Right atrium auricular region (tissue), 2 donors: Measurements from ENCODE around the gene CREM. TPM values are rescaled to one million over a fixed set of nuclear protein-coding genes. Genes with fewer than 3 reads are reported as not detected.

ENCODE experiments used
- DNase-seq: peaks from one replicate; pipeline ENCODE4 v3.0.0-alpha.2; 2019; ENCODE audit warnings: low spot score
- H3K27ac ChIP-seq, 2 donors: fragments of 200-600 bp; sonication (generic); 1 replicate in 1 of 2; 2 replicates in 1 of 2; pipeline ENCODE4 v1.5.1; 2016 to 2019
- H3K27me3 ChIP-seq, 2 donors: fragments of 200-600 bp; sonication (generic); one replicate each; pipeline versions ENCODE4 v1.5.1 to v1.6.0; 2017 to 2019
- H3K36me3 ChIP-seq: fragments of 200-600 bp; sonication (generic); one replicate; pipeline ENCODE4 v1.5.1; 2016
- H3K4me1 ChIP-seq, 2 donors: fragments of 200-600 bp; sonication (generic); one replicate each; pipeline versions ENCODE4 v1.5.1 to v1.6.0; 2017 to 2019
- H3K4me3 ChIP-seq, 2 donors: fragments of 200-600 bp; sonication (generic); 1 replicate in 1 of 2; 2 replicates in 1 of 2; pipeline ENCODE4 v1.5.1; 2017 to 2019; ENCODE audit warnings: mild to moderate bottlenecking in 1 of 2, moderate library complexity in 1 of 2
- H3K9me3 ChIP-seq, 2 donors: fragments of 200-600 bp; sonication (generic); one replicate each; pipeline ENCODE4 v1.5.1; 2019
- CTCF ChIP-seq, 2 donors: fragments of 200-600 bp; sonication (generic); IDR thresholded peaks; one replicate each; pipeline ENCODE4 v1.5.1; 2019; ENCODE audit warnings: antibody characterized with exemption in 2 of 2
- total RNA-seq, 2 donors: library from RNA; depleted of rRNA; stranded (reverse); fragments of >200 nt; gene quantifications; one replicate each; pipeline ENCODE4 v1.1.0, GENCODE V29; 2016

The CREM gene
- total RNA-seq, 2 donors from 2014 or later = 33.4 to 39.9 TPM

GRCh38 chr10:35204650-35205319 lies 78.1 kb downstream of the CREM start:
- TF ChIP-seq CTCF (IDR thresholded peaks at IDR 0.05) = no peak

GRCh38 chr10:35206274-35206673 lies 79.6 kb downstream of the CREM start:
- DNase-seq = no peak
- Histone ChIP-seq H3K4me3 (no peak overlapping the region), H3K4me1 (no peaks in the 10 kb centered on the region), H3K36me3 (no peaks in the 10 kb centered on the region), H3K27ac (no peak overlapping the region), H3K9me3 (no peaks in the 10 kb centered on the region), H3K27me3 (no peaks in the 10 kb centered on the region)
- TF ChIP-seq CTCF (IDR thresholded peaks at IDR 0.05) = no peak

More at GRCh38 chr10:35204650-35205319, 78.1 kb downstream of the CREM start:
- DNase-seq = no peak
- Histone ChIP-seq H3K4me3 (no peak overlapping the region), H3K36me3 (no peaks in the 10 kb centered on the region), H3K27ac (no peak overlapping the region), H3K4me1 (no peaks in the 10 kb centered on the region), H3K9me3 (no peaks in the 10 kb centered on the region), H3K27me3 (no peaks in the 10 kb centered on the region)

DNA sequence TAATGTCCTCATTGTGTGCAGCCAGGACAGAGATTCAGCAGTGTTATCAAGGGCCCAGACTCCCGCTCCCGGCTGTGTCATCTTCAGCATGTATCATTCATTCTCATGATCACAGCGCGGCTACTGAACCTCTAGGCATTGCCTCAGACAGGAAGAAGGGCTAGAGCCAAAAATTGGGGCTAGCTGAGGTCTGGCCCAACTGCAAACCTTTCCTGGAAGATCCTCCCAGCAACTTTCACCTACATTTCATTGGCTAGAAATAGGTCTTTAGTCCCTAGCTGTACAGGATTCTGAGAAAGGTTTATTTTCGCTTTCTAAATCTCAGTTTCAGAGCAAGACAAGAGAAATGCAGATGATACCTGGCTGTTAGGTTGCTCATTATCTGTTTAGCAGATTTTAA lies 81.9 kb downstream of the CREM start:
- no peak for DNase-seq
- Histone ChIP-seq H3K27ac (no peak overlapping the region), H3K4me3 (no peak overlapping the region)

DNA sequence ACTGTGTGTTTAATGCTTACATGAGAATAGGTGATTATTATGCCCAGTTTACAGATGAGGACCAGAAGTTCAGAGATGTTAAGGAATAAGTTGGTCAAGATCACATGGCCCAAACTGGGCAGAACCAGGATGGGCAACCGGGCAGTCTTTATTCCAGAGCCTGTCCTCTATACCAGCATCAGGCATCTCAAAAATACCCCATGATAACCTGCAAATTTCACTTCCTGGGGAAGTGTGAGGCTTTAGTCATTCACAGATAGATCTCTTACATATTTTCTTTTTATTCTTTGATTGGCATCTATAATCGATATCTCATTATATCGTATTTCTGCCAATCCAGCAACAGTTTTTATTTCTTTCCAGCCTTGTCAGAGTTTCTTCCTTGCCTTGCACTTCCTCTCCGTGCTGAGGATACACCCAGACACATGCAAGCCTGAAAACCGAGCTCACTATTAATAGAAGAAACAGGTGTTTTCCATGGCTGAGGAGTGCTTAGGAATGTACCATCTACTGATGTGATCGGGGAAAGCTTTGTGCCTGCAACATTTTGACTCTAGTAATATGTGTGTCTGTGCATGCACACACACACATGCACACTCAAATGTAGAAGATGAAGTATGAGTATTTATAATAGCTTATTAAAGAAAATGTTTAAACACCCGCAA lies 82.4 kb downstream of the CREM start:
- H3K4me1 ChIP-seq = no peaks in the 10 kb centered on the region
- H3K27ac ChIP-seq = no peak overlapping the region
- H3K9me3 ChIP-seq = no peaks in the 10 kb centered on the region
- peaks cover 7% of the 10 kb centered on the region for H3K36me3 ChIP-seq
- no peaks in the 10 kb centered on the region for H3K27me3 ChIP-seq
- no peak for TF ChIP-seq CTCF (IDR thresholded peaks at IDR 0.05)
- DNase-seq = no peak
- H3K4me3 ChIP-seq = no peak overlapping the region

More for the DNA sequence above, 81.9 kb downstream of the CREM start:
- Histone ChIP-seq H3K27me3 (no peaks in the 10 kb centered on the region), H3K4me1 (no peaks in the 10 kb centered on the region), H3K36me3 (peaks cover 7% of the 10 kb centered on the region), H3K9me3 (no peaks in the 10 kb centered on the region)
- TF ChIP-seq CTCF (IDR thresholded peaks at IDR 0.05) = no peak

DNA sequence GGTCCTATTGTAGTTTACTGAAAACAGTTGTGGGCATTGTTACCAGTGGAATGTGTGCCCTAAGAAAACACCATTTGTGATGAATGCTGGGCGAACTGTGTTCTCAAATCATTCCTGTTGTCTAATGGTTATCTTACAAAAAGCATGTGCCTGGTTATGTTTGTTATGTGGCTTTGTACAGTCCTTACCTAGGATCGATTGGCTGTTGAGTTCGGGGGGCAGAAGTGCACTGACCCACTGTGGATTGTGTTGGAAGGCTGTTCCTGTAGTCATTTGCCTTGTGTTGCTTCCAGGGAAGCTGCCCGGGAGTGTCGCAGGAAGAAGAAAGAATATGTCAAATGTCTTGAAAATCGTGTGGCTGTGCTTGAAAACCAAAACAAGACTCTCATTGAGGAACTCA lies 84.3 kb downstream of the CREM start:
- Histone ChIP-seq H3K9me3 (no peaks in the 10 kb centered on the region), H3K36me3 (peaks cover 7% of the 10 kb centered on the region), H3K27ac (no peak overlapping the region), H3K27me3 (no peaks in the 10 kb centered on the region), H3K4me3 (no peak overlapping the region), H3K4me1 (peaks cover 0 to under 1% of the 10 kb centered on the region in 2 donors)
- DNase-seq = no peak
- TF ChIP-seq CTCF (IDR thresholded peaks at IDR 0.05) = no peak
